ENCODE data around the gene ZNF425.

DNA sequence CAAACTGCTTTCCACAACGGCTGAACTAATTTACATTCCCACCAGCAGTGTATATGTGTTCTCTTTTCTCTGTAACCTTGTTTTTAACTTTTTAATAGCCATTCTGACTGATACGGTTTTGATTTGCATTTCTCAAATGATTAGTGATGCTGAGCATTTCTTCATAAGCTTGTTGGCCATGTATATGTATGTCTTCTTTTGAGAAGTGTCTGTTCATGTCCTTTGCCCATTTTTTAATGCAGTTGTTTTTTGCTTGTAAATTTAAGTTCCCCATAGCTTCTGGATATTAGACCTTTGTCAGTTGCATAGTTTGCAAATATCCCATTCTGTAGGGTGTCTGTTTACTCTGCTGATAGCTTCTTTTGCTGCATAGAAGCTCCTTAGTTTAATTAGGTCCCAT lies 41.7 kb downstream of the ZNF425 start:
- TF ChIP-seq RAD21 (IDR thresholded peaks at IDR 0.05; ENCODE audit: low read depth) (no peak), CEBPB (IDR thresholded peaks at IDR 0.05) (no peak), EGR1 (IDR thresholded peaks at IDR 0.05) (no peak), NFIC (IDR thresholded peaks at IDR 0.05) (no peak), FOXM1 (IDR thresholded peaks at IDR 0.05; ENCODE audit: borderline replicate concordance, low read depth) (no peak), TAF1 (IDR thresholded peaks at IDR 0.05; ENCODE audit: low read depth) (no peak), EP300 (IDR thresholded peaks at IDR 0.05; ENCODE audit: borderline replicate concordance) (no peak)
- TF ChIP-seq, protein P1, sequence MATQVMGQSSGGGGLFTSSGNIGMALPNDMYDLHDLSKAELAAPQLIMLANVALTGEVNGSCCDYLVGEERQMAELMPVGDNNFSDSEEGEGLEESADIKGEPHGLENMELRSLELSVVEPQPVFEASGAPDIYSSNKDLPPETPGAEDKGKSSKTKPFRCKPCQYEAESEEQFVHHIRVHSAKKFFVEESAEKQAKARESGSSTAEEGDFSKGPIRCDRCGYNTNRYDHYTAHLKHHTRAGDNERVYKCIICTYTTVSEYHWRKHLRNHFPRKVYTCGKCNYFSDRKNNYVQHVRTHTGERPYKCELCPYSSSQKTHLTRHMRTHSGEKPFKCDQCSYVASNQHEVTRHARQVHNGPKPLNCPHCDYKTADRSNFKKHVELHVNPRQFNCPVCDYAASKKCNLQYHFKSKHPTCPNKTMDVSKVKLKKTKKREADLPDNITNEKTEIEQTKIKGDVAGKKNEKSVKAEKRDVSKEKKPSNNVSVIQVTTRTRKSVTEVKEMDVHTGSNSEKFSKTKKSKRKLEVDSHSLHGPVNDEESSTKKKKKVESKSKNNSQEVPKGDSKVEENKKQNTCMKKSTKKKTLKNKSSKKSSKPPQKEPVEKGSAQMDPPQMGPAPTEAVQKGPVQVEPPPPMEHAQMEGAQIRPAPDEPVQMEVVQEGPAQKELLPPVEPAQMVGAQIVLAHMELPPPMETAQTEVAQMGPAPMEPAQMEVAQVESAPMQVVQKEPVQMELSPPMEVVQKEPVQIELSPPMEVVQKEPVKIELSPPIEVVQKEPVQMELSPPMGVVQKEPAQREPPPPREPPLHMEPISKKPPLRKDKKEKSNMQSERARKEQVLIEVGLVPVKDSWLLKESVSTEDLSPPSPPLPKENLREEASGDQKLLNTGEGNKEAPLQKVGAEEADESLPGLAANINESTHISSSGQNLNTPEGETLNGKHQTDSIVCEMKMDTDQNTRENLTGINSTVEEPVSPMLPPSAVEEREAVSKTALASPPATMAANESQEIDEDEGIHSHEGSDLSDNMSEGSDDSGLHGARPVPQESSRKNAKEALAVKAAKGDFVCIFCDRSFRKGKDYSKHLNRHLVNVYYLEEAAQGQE (IDR thresholded peaks at IDR 0.05; ENCODE audit: low read depth) = no peak
- TF ChIP-seq, protein P2, sequence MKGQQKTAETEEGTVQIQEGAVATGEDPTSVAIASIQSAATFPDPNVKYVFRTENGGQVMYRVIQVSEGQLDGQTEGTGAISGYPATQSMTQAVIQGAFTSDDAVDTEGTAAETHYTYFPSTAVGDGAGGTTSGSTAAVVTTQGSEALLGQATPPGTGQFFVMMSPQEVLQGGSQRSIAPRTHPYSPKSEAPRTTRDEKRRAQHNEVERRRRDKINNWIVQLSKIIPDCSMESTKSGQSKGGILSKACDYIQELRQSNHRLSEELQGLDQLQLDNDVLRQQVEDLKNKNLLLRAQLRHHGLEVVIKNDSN (IDR thresholded peaks at IDR 0.05) = no peak
